ENCODE data around the gene TGM5. TPM values are rescaled to one million over a fixed set of nuclear protein-coding genes. Genes with fewer than 3 reads are reported as not detected.

The TGM5 gene
- total and polyA plus RNA-seq, 2 experiments from 2014 or later, result not detected

GRCh38 chr15:43235536-43235935 lies 31.2 kb downstream of the TGM5 start:
- Histone ChIP-seq H3K9me2 (ENCODE audit: insufficient read depth) (no peaks in the 10 kb centered on the region), H4K20me1 (replicated peaks; ENCODE audit: insufficient read depth) (no peaks in the 10 kb centered on the region), H3K36me3 (ENCODE audit: insufficient read depth) (no peaks in the 10 kb centered on the region), H3K79me2 (replicated peaks; ENCODE audit: insufficient read depth) (no peaks in the 10 kb centered on the region), H3K4me2 (no peak overlapping the region), H3K4me3 (no peak overlapping the region), H2AFZ (no peak overlapping the region), H3K27ac (ENCODE audit: low read depth) (no peak overlapping the region), H3F3A (replicated peaks; ENCODE audit: low read depth) (no peaks in the 10 kb centered on the region), H3K4me1 (ENCODE audit: insufficient read depth) (no peaks in the 10 kb centered on the region), H3K27me3 (ENCODE audit: insufficient read depth) (no peaks in the 10 kb centered on the region)
- H3K27ac Mint-ChIP-seq, result no peak overlapping the region
- no peak for TF ChIP-seq STAT1 (IDR thresholded peaks at IDR 0.05; ENCODE audit: unreplicated experiment)
- no peak for TF ChIP-seq EZH2phosphoT487 (IDR thresholded peaks at IDR 0.05; ENCODE audit: unreplicated experiment)
- TF ChIP-seq ZNF114 (CRISPR knock-in tag; IDR thresholded peaks at IDR 0.05), result no peak
- TF ChIP-seq POLR2AphosphoS5 (IDR thresholded peaks at IDR 0.05; ENCODE audit: low read depth), result no peak
- TF ChIP-seq ZNF462 (CRISPR knock-in tag; IDR thresholded peaks at IDR 0.05), result no peak
- no peak for TF ChIP-seq ETS1 (IDR thresholded peaks at IDR 0.05)
- TF ChIP-seq EZH2 (IDR thresholded peaks at IDR 0.05; ENCODE audit: low read depth, unreplicated experiment), result no peak
- no peak for TF ChIP-seq CTCF (conservative IDR thresholded peaks at IDR 0.05; ENCODE audit: low read depth in 2 of 2)
- TF ChIP-seq REST (IDR thresholded peaks at IDR 0.05; ENCODE audit: unreplicated experiment), result no peak
- TF ChIP-seq ZNF331 (CRISPR knock-in tag; IDR thresholded peaks at IDR 0.05; ENCODE audit: low read depth), result no peak
- TF ChIP-seq JUNB (IDR thresholded peaks at IDR 0.05; ENCODE audit: unreplicated experiment), result no peak
- TF ChIP-seq CREB1 (CRISPR knock-in tag; IDR thresholded peaks at IDR 0.05; ENCODE audit: low read depth), result no peak
- no peak for TF ChIP-seq NANOG (IDR thresholded peaks at IDR 0.05; ENCODE audit: borderline replicate concordance)
- peaks cover 5% of the 10 kb centered on the region for H3K27me3 Mint-ChIP-seq (ENCODE audit: insufficient read depth, low read depth, poor library complexity)
- H3K4me3 Mint-ChIP-seq, result no peak overlapping the region
- H3K36me3 Mint-ChIP-seq (ENCODE audit: low read depth), result no peaks in the 10 kb centered on the region
- no peak for ATAC-seq
- H3K9me3 Mint-ChIP-seq, result no peaks in the 10 kb centered on the region
- no peak for DNase-seq (ENCODE audit: low spot score)
- H3K4me1 Mint-ChIP-seq, result no peaks in the 10 kb centered on the region
